ENCODE measurements around the gene TSPAN11. TPM values are rescaled to one million over a fixed set of nuclear protein-coding genes. Genes with fewer than 3 reads are reported as not detected.

Gene TSPAN11
- total RNA-seq, 1 experiment from 2014 or later, result 0.17 TPM

DNA sequence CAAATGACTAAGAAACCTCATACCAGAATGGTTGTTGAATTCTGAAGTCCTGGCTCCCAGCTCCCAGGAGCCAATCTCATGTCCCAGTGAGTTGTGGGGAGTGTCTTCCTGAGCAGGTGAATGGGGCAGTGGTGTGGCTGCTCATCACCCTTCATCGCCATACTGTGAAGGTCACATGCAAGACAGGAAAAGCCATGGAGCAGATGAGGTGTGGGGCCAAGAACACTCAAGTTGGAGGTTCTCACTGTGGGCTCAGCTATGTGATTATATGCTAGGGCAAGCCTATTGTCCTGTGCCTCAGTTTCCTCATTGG lies 16.6 kb upstream of the TSPAN11 start:
- no peak for DNase-seq (ENCODE audit: low read depth)

DNA sequence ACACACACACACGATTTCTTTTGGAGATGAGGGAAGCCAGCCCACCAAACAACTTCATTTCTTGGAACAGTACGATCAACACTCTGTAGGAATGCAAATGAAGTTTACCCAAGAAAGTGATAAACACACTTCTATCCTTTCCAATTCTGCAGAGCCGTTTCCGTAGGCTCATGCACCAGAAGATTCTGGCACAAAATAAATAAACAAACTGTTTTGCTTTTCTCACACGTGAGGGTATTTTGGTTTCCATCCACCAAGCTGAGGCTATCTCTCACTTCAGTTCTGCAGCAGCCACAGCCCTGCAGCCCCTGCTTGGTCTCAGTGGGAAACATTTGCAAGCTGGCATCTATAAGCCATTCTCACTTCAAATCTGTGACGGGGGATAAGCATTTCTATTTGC lies 15.3 kb upstream of the TSPAN11 start:
- DNase-seq (ENCODE audit: low read depth), result no peak

DNA sequence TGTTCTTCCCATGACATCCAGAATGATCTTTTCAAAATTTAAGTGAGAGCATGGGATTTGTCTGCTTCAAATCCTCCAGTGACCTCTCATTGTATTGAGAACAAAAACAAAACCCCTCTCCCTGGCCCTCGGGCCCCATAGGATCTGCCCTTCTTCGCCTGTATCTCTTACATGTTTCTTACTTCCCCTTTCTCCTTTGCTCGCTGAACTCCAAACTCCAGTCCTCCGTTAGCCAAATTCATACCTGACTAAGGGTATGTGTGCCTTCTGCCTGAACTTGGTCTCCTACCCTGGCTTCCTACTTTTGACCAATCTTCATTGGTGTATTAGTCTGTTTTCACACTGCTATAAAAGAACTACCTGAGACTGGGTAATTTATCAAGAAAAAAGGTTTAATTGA lies 13.2 kb upstream of the TSPAN11 start:
- DNase-seq (ENCODE audit: low read depth), result no peak

DNA sequence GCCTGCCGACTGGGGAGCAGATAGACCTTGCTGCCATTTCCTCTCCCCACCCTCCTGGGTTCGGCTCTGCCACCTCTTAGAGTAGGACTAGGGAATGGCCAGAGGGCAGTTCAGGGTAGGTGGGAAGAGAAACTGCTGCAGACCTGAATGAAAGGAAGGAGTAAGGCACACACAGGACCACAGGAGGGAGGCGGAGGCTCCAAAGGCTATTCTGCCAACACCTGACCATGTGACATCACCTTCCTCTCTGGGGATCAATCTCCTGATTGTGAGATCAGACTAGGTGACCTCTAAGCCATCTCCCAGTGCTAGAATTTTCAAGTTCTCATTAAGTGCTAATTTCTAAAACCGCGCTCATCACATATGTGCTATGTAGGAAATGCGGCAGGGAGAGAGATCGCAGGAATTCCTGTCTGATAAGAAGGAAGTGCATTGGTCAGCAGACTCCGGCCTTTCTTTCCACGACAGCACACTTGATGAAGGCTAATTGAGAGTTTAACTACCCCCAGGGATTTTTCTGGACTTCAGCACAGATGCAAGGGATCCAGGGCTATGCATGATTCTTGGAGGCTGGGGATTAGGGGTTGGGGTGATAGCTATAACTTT lies 11.5 kb upstream of the TSPAN11 start:
- no peak for DNase-seq (ENCODE audit: low read depth)

DNA sequence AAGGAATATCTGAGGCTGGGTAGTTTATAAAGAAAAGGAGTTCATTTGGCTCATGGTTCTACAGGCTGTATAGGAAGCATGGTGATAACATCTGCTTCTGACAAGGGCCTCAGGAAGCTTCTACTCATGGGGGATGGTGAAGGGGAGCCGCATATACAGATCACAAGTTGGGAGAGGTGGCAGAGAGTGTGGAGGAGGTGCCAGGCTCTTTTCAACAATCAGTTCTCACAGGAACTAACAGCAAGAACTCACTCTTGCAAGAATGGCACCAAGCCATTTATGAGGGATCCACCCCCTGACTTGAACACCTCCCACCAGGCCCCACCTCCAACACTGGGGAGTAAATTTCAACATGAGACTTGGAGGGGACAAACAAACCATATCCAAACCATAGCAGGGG lies 3.5 kb upstream of the TSPAN11 start:
- no peak for DNase-seq (ENCODE audit: low read depth)

DNA sequence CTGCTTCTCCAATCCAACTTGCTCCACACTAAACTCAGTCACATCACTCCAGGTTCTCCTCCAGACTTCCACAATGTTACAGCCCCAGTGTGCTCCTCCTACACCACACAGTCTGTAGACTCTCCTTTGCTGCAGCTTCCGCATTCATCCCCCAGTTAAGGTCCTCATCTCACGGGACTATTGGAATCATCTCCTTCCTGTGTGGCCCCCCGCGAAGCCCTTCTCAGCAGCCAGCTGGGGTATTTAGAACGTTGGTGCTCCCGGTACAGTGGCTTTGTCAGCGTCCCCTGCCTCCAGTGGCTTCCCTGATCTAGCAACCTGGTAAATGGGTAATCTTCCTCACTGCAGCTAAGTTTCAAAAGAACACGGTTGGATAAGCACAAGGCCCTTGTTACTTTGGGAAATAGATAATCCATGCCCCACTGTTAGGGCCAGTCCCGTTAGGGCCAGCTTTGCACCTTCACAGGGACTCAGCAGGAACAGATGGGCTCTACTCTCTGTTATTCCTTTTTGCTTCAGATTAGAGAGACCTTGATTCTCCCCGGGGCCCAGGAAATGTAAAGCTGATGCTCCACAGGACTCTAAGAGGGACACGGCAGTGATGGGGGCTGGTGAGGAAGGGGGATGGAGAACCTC lies 823 bp upstream of the TSPAN11 start:
- DNase-seq (ENCODE audit: low read depth), result no peak

DNA sequence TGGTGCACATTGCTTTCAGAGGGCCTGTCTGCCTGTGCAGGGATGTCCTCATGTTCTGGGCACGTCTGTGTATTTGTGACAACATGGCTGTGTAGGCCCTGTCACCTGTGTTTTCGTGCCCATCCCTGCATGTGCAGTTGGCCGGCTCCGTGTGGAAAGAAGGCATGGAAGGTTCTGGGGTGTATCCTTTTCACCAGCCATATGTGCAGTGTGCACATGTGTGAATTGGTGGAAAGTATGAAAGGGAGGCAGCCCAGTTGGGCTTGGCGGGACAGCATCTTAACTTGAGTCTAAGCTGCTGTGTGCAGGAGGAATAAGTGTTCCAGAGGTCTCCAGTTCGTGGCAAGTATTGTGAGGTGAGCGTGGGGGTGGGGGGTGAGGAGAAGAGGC lies 669 bp downstream of the TSPAN11 start:
- DNase-seq (ENCODE audit: low read depth), result no peak

DNA sequence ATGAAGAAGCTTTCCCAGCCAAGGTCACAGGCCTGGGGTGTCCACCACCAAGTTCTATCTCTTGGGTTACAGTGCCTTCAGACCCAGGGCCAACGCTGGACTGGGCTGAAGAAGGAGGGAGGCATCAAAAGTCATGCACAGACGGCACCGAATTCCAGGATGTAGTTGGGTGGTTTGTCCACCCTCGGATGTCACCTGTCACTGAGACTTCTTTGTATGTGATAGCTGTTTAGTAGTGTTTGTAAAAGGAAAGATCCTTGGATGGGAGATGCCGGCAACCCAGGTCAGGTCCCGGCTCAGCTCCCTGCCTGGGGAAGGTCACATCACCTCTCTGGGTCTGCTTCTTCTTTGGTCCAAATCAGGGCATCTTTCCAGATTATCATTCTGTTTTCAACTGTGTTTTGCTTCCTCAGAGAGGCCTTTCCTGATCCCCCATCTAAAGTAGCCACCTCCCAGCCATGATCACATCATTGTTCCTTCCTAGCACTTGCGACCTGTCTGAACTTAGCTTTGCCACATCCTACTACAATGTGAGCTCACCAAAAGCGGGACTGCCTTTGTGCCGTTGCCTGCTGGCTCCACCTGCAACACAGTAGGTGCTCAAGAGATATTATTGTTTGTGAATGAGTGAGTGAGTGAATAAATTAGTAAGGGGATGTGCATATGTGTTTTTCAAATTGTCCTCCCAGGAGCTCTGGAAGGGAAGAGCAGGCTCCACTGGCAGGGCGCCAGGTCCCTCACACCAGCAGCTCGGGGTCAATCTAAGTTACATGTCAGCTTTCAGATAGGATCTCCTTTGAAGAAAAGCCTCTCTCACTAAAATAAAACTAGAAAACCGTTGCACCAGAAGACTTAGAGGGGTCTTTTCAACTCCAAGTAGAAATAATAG lies 2.1 kb downstream of the TSPAN11 start:
- DNase-seq (ENCODE audit: low read depth), result no peak

DNA sequence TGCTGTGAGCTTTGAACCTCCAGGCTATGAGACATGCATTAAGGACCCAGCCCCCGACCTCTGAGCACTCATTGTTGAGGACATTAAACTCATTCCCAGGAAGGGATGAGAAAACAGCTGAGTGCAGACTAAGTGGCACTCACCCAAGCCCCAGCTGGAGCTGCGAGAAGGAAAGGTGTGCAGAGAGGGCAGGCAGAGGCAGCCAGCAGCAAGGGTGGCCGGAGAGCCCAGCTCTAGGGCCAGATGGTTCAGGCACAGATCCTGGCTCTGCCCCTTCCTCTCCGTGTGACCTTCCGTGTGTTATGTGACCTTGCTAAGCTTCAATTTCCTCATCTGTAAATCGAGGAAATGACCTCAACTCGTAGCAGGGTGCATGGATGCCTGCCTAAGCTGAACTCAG lies 3.7 kb downstream of the TSPAN11 start:
- no peak for DNase-seq (ENCODE audit: low read depth)

DNA sequence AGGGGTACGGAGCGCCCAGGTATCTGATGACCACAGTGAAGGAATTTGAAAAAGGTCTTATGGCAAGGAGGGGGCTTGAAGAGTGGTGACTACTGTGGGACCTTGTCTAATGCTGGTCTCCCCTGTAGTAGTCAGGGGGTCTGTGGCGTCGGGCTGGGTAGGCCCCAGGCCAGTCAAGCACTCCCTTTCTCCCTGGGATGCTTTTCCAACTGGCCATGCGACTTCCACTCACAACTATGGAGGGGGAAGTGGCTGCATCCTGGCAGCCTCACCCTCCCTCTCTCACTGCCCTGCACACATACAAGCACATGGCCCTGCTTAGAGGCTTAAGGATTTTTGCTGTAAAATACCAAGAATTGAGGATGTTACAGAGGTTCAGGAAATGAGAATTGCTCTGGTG lies 4.1 kb downstream of the TSPAN11 start:
- DNase-seq (ENCODE audit: low read depth), result no peak

DNA sequence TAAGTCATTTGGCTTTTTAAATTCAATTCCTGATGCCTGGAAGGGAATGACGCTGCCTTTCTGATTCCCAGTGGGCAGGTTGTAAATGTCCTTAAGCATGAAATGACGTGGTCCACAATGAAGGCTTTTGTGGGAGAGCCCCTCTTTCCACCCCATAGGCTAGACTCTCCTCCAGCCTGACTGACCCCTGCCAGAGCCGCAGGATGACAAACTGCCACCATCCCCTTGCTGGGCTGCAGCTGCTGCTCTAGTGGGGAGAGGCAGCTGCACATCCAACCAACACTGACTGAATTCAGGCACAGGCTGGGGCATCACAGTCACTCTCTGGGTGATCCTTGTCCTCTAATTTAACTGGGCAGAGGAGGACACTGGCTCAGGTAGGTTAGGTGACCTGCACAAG lies 6.3 kb downstream of the TSPAN11 start:
- no peak for DNase-seq (ENCODE audit: low read depth)

DNA sequence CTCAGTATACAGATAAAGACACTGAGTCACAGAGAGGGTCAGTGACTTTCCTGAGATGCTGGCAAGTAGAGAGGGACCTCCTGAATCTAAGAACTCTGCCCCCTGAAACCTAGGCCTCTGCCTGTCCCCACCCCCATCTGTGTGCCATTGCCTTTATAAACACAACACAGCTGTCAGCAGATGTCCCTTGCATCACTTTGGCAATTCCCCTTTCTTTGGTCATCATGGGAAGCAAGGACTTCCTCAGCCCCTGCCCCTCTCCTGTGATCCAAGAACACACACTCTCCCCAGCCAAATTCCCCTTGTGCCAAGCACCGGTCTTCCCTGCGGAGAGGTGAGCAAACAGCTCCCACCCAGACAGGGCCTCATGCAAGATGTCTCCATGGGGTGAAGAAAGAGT lies 8.3 kb downstream of the TSPAN11 start:
- DNase-seq (ENCODE audit: low read depth), result no peak

DNA sequence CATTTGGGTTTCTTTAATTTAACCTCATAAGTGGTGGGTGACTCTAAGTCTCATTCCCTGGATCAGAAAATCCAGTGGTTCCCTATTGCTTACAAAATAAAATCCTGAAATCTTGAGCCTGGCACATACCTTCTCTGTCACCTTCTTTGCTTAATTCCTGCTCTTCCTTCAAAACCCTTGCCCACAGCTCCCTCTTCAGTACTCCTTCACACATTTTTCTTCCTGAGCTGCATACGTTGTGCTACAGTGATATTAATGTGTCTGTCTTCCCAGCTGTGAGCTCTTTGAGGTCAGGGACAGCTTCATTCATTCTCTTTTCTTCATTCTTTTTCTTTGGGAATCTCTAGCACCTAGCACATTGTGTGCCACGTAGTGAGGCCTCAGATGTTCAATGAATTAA lies 9.5 kb downstream of the TSPAN11 start:
- no peak for DNase-seq (ENCODE audit: low read depth)

DNA sequence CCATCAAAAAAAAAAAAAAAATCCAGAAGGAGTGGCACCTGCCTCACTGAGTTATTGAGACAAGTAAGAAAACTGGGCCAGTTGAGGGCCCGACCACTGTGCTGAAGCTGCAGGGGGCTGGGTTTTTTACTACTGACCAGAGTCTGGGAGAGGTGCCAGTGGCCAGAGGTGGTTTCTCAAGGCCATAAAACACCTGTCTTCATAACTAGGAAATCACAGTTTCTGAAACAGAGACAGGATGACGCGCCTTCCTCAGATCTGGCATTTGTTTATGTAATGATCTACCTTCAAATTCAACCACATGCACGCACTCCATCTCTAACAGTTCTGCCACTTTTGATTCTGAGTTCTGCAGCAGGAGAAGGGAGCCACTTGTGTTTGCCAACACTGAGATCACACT lies 12.7 kb downstream of the TSPAN11 start:
- no peak for DNase-seq (ENCODE audit: low read depth)

DNA sequence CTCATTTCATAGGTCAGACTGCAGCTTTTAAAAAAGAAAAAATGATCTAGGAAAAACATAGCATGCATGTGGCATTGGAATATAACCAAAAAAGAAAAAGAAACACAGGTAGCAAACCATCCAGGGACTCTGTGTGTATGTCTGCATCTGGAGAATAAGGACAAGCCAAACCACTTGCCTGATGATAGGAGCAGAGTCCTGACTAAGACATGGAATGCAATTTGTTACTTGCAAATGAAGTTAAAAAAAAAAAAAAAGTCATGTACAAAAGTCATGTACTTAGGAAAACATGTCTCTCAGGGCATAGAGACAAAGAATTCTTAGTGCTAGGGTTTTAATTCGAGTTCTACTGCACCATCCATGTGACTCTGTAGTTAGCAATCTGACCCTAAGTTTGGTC lies 15.9 kb downstream of the TSPAN11 start:
- no peak for DNase-seq (ENCODE audit: low read depth)

DNA sequence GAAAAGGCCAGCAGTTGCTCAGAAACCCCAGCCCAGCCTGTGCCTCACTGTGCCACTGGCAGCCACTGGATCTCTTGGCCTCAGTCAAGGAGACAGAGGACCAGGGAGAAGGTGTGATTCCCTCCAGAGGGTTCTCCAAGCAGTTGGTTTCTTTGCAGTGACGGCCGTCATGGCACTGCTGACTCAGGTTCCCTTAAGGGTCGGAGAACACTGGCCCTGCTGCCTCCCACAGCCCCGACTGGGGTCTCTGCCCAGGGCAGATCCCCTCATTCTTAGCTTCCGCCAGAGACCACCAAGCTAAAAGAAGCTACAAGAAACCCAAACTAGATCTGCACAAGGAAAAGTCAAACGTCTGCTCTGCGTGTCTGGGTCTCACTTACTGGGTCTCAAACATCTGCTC lies 16.4 kb downstream of the TSPAN11 start:
- no peak for DNase-seq (ENCODE audit: low read depth)

DNA sequence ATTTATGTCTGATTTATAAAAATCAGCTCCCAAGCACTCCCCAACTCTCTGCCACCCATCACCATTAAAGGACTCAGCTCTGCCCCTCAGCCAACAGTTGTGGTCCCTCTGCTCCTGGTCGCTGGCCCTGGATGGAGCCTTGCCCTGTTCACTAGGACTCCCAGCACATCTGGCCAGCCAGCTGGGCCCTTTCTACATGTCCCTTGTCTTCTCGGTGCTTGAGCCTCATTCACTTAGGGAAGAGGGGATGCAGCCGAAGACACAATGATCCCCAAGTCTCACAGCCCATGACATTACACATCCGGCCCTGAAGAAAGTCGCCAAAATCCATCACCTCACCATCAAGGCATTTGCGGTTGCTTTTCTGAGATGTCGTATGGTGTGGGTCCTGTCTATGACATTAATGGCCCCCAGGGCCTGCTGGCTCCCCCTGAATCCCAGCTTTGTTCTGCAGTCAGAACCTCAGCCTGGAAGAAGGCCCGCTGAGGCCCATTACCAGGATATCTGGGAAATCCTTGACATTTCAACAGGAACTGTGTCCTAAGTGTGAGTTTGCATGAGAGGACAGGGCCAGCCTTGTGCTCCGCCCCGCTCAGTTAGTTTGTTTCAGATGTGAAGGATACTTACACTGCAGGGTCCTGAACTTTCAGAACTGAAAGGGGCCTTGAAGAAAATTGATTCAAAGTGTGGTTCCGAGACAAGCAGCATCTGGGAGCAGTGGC lies 19.1 kb downstream of the TSPAN11 start:
- DNase-seq (ENCODE audit: low read depth), result no peak

DNA sequence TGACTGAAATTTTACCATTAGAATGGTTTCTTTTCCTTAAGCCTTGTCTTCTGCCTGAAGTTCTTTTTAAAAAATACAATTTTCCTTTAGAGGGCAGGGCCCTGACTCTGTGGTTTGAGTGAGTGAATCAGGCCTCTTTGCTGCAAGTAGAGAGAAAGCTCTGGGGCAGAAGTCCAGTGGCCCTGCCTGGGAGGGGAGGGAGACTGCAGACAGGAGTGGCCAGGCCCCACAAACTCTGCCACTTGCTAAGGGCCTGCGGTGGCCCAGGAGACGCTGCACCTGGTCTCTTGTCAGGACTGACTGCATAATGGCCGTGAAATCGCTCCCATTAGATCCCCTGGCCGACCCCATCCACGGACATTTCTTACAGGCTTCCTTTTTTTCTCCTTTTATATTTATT lies 25.5 kb downstream of the TSPAN11 start:
- DNase-seq (ENCODE audit: low read depth), result no peak

DNA sequence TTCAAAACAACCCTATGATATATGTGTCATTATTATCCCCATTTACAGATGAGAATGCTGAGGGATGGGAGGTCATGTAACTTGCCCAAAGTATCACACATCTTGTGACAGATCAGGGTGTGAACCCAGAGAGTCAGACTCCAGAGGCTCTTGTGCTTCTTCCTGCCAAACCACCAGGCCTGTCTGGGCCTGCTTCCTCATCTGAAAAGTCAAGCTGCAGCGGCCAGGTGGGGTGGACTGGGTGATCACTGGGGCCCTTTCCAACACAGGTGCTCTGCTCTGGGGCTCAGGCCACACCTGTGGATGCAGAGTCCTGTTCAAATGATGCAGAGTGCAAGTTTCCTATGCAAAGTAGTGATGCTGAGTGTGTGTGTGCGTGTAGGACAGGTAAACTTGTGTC lies 26.7 kb downstream of the TSPAN11 start:
- no peak for DNase-seq (ENCODE audit: low read depth)

DNA sequence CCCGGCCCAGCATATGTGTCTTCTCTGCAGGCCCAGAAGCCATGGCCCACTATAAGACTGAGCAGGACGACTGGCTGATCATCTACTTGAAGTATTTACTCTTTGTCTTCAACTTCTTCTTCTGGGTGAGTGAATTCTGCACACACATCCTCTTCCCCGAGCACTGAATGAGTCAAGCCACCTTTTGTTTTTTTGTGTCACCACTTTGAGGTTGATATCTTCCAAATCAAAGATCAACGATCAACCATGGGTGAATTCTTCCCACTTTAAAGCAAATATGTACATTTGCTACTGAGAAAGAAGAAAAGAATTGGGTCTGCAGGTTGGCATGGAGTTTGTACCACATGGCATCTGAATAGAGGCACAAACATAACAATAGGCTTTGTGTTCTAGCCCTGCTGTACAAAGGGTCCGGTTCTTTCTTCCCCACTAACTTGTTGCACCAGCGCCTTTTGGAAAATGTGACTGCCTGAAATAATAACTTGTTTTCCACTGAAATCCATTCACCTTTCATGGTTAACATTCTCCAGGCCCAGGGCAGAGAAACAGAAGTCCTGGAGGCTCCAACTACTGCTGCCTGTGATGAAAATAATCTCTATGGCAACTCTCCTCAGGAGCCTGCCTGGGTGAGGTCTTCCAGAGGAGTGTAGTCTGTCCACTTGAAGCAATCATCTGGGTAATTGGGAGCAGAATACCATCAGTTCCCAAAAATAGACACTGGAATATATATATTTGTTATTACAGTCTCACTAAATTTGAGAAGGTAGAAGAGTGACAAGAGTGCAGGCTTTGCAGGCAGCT lies 27.6 kb downstream of the TSPAN11 start:
- no peak for DNase-seq (ENCODE audit: low read depth)

DNA sequence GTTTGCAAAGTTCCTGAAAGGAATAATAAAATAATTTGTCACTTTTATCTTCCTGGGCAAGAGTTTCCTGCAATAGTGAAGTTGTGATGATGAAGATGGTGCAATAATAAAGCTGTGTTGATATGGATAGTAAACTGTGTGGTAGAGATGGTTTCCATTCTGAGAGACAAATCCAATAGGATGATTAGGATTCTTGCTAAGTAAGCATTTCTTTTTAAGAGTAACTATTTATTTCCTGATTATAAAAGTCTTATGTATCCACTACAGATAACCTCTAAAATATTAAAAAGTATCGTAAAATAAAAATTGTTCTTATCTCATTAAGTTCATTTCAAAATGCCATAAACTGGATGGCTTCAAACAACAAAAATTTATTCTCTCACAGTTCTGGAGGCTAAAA lies 28.7 kb downstream of the TSPAN11 start:
- DNase-seq (ENCODE audit: low read depth), result no peak
